Nephron (organoid): ENCODE measurements around the gene CER1.

ENCODE experiments used
- H3K27ac Mint-ChIP-seq, 3 experiments: 2 replicates each; pipeline ENCODE4 v1.8.0; 2020; ENCODE audit warnings: mixed read lengths in 3 of 3, mild to moderate bottlenecking in 2 of 3, moderate library complexity in 1 of 3
- H3K27me3 Mint-ChIP-seq: 2 replicates; pipeline ENCODE4 v1.8.0; 2021; ENCODE audit warnings: low read depth, mild to moderate bottlenecking, moderate library complexity, mixed read lengths
- H3K36me3 Mint-ChIP-seq: 2 replicates; pipeline ENCODE4 v1.8.0; 2020; ENCODE audit warnings: low read depth, mixed read lengths
- H3K4me1 Mint-ChIP-seq: 2 replicates; pipeline ENCODE4 v1.8.0; 2020; ENCODE audit warnings: mixed read lengths
- H3K4me3 Mint-ChIP-seq, 3 experiments: 2 replicates each; pipeline ENCODE4 v1.8.0; 2020; ENCODE audit warnings: mild to moderate bottlenecking in 3 of 3, mixed read lengths in 3 of 3, moderate library complexity in 2 of 3
- H3K9me3 Mint-ChIP-seq: 2 replicates; pipeline ENCODE4 v1.8.0; 2020; ENCODE audit warnings: mixed read lengths
- TF ChIP-seq, protein P1 (sequence below), 3 experiments: fragments of 200-600 bp; sonication (generic); IDR thresholded peaks; one replicate each; pipeline ENCODE4 v1.5.0; 2021; ENCODE audit warnings: antibody characterized with exemption in 3 of 3; ENCODE audit not compliant: unreplicated experiment in 3 of 3

The CER1 gene, protein sequence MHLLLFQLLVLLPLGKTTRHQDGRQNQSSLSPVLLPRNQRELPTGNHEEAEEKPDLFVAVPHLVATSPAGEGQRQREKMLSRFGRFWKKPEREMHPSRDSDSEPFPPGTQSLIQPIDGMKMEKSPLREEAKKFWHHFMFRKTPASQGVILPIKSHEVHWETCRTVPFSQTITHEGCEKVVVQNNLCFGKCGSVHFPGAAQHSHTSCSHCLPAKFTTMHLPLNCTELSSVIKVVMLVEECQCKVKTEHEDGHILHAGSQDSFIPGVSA

DNA sequence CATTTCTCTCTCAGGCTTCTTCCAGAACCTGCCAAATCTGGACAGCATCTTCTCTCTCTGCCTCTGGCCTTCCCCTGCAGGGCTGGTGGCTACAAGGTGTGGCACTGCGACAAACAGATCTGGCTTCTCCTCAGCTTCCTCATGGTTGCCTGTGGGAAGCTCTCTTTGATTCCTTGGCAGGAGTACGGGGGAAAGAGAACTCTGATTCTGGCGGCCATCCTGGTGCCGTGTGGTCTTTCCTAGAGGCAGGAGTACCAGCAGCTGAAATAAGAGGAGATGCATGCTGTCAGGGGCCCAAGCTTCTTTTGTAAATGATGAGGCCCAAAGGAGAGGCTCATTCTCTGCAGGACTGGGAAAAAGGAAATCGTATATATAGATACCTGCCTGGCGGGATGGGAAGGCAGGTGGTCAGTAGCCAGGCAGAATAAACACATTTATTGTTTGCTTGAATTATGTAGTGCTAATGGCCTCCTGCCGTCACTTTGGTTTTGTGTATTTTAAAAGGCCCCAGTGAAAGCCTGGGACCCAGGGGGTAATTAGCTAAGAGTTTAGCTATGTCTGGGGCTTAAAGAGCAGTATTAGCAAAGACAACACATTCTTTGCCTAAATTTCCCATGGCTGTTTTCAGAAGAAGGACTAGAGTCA, at the start of gene CER1:
Gene CER1, minus strand, starts transcription at position 343 of the 645 bp plus-strand sequence. Its CDS starts 61 bp downstream, at position 282.
- peaks cover 4% of the 10 kb centered on the region for H3K36me3 Mint-ChIP-seq
- TF ChIP-seq, protein P1, sequence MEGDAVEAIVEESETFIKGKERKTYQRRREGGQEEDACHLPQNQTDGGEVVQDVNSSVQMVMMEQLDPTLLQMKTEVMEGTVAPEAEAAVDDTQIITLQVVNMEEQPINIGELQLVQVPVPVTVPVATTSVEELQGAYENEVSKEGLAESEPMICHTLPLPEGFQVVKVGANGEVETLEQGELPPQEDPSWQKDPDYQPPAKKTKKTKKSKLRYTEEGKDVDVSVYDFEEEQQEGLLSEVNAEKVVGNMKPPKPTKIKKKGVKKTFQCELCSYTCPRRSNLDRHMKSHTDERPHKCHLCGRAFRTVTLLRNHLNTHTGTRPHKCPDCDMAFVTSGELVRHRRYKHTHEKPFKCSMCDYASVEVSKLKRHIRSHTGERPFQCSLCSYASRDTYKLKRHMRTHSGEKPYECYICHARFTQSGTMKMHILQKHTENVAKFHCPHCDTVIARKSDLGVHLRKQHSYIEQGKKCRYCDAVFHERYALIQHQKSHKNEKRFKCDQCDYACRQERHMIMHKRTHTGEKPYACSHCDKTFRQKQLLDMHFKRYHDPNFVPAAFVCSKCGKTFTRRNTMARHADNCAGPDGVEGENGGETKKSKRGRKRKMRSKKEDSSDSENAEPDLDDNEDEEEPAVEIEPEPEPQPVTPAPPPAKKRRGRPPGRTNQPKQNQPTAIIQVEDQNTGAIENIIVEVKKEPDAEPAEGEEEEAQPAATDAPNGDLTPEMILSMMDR (IDR thresholded peaks at IDR 0.05; ENCODE audit: unreplicated experiment in 3 of 3): no peak
- peaks cover 13% of the 10 kb centered on the region for H3K27me3 Mint-ChIP-seq
- no peaks in the 10 kb centered on the region for H3K9me3 Mint-ChIP-seq
- no peak within 1 kb of the TSS for H3K4me3 Mint-ChIP-seq
- no peaks in the 10 kb centered on the region for H3K4me1 Mint-ChIP-seq
- no peak within 1 kb of the TSS for H3K27ac Mint-ChIP-seq

DNA sequence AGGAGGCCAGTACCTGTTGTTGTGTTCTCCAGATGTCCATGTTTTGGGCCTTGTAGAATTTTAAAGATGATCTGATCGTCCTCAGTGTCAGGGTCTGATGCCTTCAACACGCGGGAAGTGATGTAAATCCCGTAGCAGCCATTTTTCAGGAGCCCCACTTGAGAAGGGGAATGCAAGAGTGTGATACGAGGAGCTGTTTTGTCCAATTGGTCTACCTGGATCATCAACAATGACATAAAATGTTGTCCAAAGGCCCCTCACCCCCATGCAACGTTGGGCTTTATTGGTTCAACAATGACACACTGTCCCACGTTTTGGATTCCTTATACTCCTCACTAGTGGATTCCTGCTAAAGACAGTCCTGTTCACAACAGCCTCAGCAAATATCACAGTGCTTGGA, 48.1 kb upstream of the CER1 start:
- H3K4me3 Mint-ChIP-seq: no peak overlapping the region
- H3K36me3 Mint-ChIP-seq: peaks cover 24% of the 10 kb centered on the region
- TF ChIP-seq, protein P1 (IDR thresholded peaks at IDR 0.05; ENCODE audit: unreplicated experiment in 3 of 3): no peak
- peaks cover 10% of the 10 kb centered on the region for H3K4me1 Mint-ChIP-seq
- peak overlapping the region in 1 of 3 experiments; percentile 10 for H3K27ac Mint-ChIP-seq
- no peaks in the 10 kb centered on the region for H3K27me3 Mint-ChIP-seq
- H3K9me3 Mint-ChIP-seq: no peaks in the 10 kb centered on the region

DNA sequence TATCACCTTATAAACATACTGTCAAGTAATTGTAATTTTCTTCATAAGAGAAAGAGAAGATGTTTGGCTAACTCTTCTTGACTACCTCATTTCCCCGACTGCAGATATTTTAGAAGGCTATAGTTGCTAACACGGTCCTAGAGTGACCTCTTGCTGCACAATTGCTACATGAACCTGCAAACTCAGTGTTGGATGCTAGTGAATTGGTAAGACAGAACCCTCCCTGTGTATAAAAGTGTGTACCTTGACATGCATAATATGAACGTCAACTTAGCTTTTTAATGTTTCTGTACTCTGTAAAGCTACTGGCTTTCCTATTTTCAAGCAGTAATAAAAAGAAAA, 46.7 kb upstream of the CER1 start:
- peaks cover 26% of the 10 kb centered on the region for H3K36me3 Mint-ChIP-seq
- TF ChIP-seq, protein P1 (IDR thresholded peaks at IDR 0.05; ENCODE audit: unreplicated experiment in 3 of 3): no peak
- H3K9me3 Mint-ChIP-seq: no peaks in the 10 kb centered on the region
- H3K27ac Mint-ChIP-seq: peak overlapping the region in 1 of 3 experiments; percentile 9
- peaks cover 10% of the 10 kb centered on the region for H3K4me1 Mint-ChIP-seq
- H3K27me3 Mint-ChIP-seq: no peaks in the 10 kb centered on the region
- H3K4me3 Mint-ChIP-seq: no peak overlapping the region

DNA sequence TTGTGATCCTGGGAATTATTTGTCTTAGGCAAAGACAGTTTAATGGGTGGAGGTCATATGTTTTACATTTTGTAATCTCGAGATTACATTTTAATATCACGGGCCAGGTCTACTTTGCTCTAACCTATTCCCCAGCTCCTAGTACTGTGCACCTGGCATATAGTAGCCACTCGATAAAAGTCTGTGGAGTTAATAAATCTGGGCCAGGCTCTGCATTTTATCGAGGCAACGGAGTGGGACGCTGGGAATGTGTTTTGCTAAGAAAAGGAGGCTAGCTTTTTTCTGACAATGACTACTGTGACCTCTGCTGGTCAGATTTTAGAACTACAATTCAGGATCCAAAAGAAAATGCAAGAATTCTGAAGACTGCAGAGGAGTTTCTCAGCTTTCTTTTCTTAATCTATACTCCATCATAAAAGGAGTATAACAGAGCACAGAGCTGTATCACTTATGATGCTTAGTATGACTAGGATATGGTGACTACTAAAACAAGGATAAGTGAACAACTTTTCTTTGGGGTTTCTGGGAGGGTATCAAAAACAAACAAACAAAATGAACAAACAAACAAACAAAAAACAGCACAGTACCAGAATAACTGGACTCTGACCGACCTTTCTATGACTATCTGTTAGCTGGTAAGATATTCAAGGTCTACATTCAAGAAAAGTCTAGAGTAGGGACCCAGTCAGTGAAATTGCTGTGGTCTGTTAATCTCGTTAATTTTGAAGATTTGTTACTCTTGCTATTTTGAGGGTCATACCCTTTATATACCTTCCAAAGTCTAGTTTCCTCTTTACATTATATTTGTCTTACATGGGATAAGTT, 46.1 kb upstream of the CER1 start:
- no peaks in the 10 kb centered on the region for H3K9me3 Mint-ChIP-seq
- H3K4me3 Mint-ChIP-seq: no peak overlapping the region
- peaks cover 31% of the 10 kb centered on the region for H3K36me3 Mint-ChIP-seq
- peaks cover 10% of the 10 kb centered on the region for H3K4me1 Mint-ChIP-seq
- TF ChIP-seq, protein P1 (IDR thresholded peaks at IDR 0.05; ENCODE audit: unreplicated experiment in 3 of 3): peak; percentile 62 to 73 (median 72)
- H3K27ac Mint-ChIP-seq: peak overlapping the region; percentile 9 to 26 (median 23)
- no peaks in the 10 kb centered on the region for H3K27me3 Mint-ChIP-seq

DNA sequence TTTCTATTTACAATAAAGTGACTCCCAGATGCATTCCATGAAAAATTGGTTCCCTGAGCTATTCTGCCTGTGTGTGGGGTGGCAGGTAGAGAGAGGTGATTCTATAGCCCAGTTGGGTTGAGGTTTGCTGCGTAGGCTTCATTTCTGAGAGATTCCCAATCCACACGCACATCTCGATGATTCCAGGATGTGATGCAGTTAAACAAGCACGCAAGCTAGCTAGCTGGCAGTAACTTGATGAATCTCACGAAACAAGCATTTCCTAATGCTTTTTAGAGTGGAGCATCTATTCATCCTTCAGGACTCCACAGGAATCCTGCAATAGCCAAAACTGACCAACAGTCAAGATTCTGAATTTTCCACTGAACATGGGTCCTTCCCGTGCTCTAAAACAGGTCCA, 43.8 kb upstream of the CER1 start:
- TF ChIP-seq, protein P1 (IDR thresholded peaks at IDR 0.05; ENCODE audit: unreplicated experiment in 3 of 3): no peak
- Mint-ChIP-seq H3K4me1 (peaks cover 15% of the 10 kb centered on the region), H3K36me3 (peaks cover 39% of the 10 kb centered on the region), H3K4me3 (no peak overlapping the region), H3K27ac (no peak overlapping the region), H3K27me3 (no peaks in the 10 kb centered on the region), H3K9me3 (no peaks in the 10 kb centered on the region)
